HCT116 (cell line): ENCODE results near the gene COL26A1. TPM values are rescaled to one million over a fixed set of nuclear protein-coding genes. Genes with fewer than 3 reads are reported as not detected.

Experiments
- ATAC-seq: fragments of 200-7000 bp; cut with Tn5 transposase; 2 replicates; pipeline ENCODE4 v1.9.1; 2020; ENCODE audit warnings: mild to moderate bottlenecking, moderate library complexity
- BruUV-seq: library from RNA; stranded (reverse); fragments of 400-500 nt; replicated peaks from 2 replicates; lab custom pipeline; 2021; lab: Mats Ljungman, UMichigan
- CTCF ChIA-PET: fragments of 300-600 bp; sonication (Branson Sonifier 250); formaldehyde crosslinking; loops from one replicate; lab custom pipeline; 2021; ENCODE audit warnings: antibody characterized with exemption; lab: Charles Lee
- POLR2A ChIA-PET: fragments of 300-600, 350-600 bp; sonication (Branson Sonifier 250); formaldehyde crosslinking; loops from one replicate; lab custom pipeline; 2021; ENCODE audit warnings: antibody characterized with exemption; lab: Charles Lee
- RAD21 ChIA-PET, 2 experiments: fragments of 300-600 bp; sonication (Branson Sonifier 250); formaldehyde crosslinking; loops; one replicate each; lab custom pipeline; 2023; ENCODE audit warnings: low total read pairs in 2 of 2; ENCODE audit not compliant: uncharacterized antibody in 2 of 2, unreplicated experiment in 2 of 2, low non-redundant PET in 1 of 2; lab: Charles Lee
- DNase-seq: peaks from one replicate; pipeline ENCODE4 v3.0.0-alpha.2; 2010; ENCODE audit warnings: low read depth, low spot score
- H2AFZ ChIP-seq: fragments of 200-600 bp; shearing (Covaris generic), sonication (generic); 2 replicates; pipeline ENCODE4 v1.6.1; 2017; ENCODE audit warnings: low read depth, mixed run types, mixed read lengths, antibody characterized with exemption, low read length; ENCODE audit not compliant: poor library complexity, severe bottlenecking
- H3K27ac ChIP-seq: 2 replicates; pipeline ENCODE4 v1.5.1; 2012; ENCODE audit warnings: low read depth, low read length
- H3K27me3 ChIP-seq: fragments of 200-600 bp; sonication (generic); 2 replicates; pipeline ENCODE4 v1.6.1; 2016; ENCODE audit warnings: mixed run types, low read length, mixed read lengths; ENCODE audit not compliant: insufficient read depth
- H3K36me3 ChIP-seq, 2 experiments: fragments of 200-500 bp in 1 of 2; fragments of 200-600 bp in 1 of 2; sonication (Bioruptor generic) in 1 of 2; sonication (generic) in 1 of 2; 2 replicates each; pipeline versions ENCODE4 v1.5.1 to v1.6.1; 2014 to 2016; ENCODE audit warnings: low read length in 2 of 2, inconsistent platforms in 1 of 2, mixed read lengths in 1 of 2, mixed run types in 1 of 2; ENCODE audit not compliant: insufficient read depth in 2 of 2, control insufficient read depth in 1 of 2
- H3K4me1 ChIP-seq, 2 experiments: fragments of 200-600 bp in 1 of 2; sonication (generic) in 1 of 2; 2 replicates each; pipeline versions ENCODE4 v1.5.1 to v1.6.1; 2012 to 2017; ENCODE audit warnings: low read length in 2 of 2, inconsistent platforms in 1 of 2, mild to moderate bottlenecking in 1 of 2, mixed read lengths in 1 of 2, mixed run types in 1 of 2, moderate library complexity in 1 of 2; ENCODE audit not compliant: insufficient read depth in 2 of 2, control insufficient read depth in 1 of 2
- H3K4me2 ChIP-seq: fragments of 200-600 bp; sonication (generic); 2 replicates; pipeline ENCODE4 v1.6.1; 2017; ENCODE audit warnings: mixed run types, low read length, mixed read lengths
- H3K4me3 ChIP-seq, 2 experiments: fragments of 200-600 bp in 1 of 2; sonication (generic) in 1 of 2; replicated peaks in 1 of 2; 2 replicates each; pipeline ENCODE4 v1.5.1; 2011 to 2016; ENCODE audit warnings: low read length in 2 of 2, control low read depth in 1 of 2, low read depth in 1 of 2, mild to moderate bottlenecking in 1 of 2, mixed read lengths in 1 of 2, mixed run types in 1 of 2
- H3K79me2 ChIP-seq: fragments of 200-600 bp; sonication (generic); 2 replicates; pipeline ENCODE4 v1.6.1; 2017; ENCODE audit warnings: mild to moderate bottlenecking, mixed run types, low read length, moderate library complexity, mixed read lengths; ENCODE audit not compliant: insufficient read depth
- H3K9ac ChIP-seq: fragments of 200-600 bp; sonication (generic); 2 replicates; pipeline ENCODE4 v1.6.1; 2016; ENCODE audit warnings: low read length, mixed read lengths
- H3K9me2 ChIP-seq: fragments of 200-600 bp; sonication (generic), shearing (Covaris generic); 2 replicates; pipeline ENCODE4 v1.6.1; 2017; ENCODE audit warnings: mixed run types, mild to moderate bottlenecking, moderate library complexity; ENCODE audit not compliant: insufficient read depth
- H3K9me3 ChIP-seq, 2 experiments: fragments of 200-500 bp in 1 of 2; fragments of 200-600 bp in 1 of 2; sonication (Bioruptor generic) in 1 of 2; sonication (generic) in 1 of 2; 2 replicates each; pipeline ENCODE4 v1.6.1; 2014 to 2017; ENCODE audit warnings: low read length in 2 of 2, mixed read lengths in 2 of 2, inconsistent platforms in 1 of 2, low read depth in 1 of 2, mild to moderate bottlenecking in 1 of 2, mixed run types in 1 of 2, moderate library complexity in 1 of 2; ENCODE audit not compliant: control insufficient read depth in 1 of 2, insufficient read depth in 1 of 2
- H4K20me1 ChIP-seq: fragments of 200-600 bp; sonication (generic), shearing (Covaris generic); 2 replicates; pipeline ENCODE4 v1.6.1; 2017; ENCODE audit warnings: mixed run types, mild to moderate bottlenecking, moderate library complexity; ENCODE audit not compliant: insufficient read depth
- CBX3 ChIP-seq: IDR thresholded peaks from 2 replicates; pipeline ENCODE4 v1.6.1; 2012; ENCODE audit warnings: low read depth
- EGR1 ChIP-seq: IDR thresholded peaks from 2 replicates; pipeline ENCODE4 v1.6.1; 2012; ENCODE audit warnings: low read depth
- ELF1 ChIP-seq: IDR thresholded peaks from 2 replicates; pipeline ENCODE4 v1.6.1; 2012; ENCODE audit warnings: low read depth, borderline replicate concordance
- EZH2 ChIP-seq: fragments of 200-600 bp; sonication (generic); IDR thresholded peaks from 2 replicates; pipeline ENCODE4 v1.6.1; 2017; ENCODE audit warnings: antibody characterized with exemption, mixed run types
- EZH2phosphoT487 ChIP-seq: fragments of 200-600 bp; IDR thresholded peaks from 2 replicates; pipeline ENCODE4 v1.6.1; 2018; ENCODE audit warnings: antibody characterized with exemption, borderline replicate concordance
- FOSL1 ChIP-seq: IDR thresholded peaks from 2 replicates; pipeline ENCODE4 v1.6.1; 2012; ENCODE audit warnings: low read depth
- JUND ChIP-seq: IDR thresholded peaks from 2 replicates; pipeline ENCODE4 v1.6.1; 2012
- POLR2A ChIP-seq: IDR thresholded peaks from 2 replicates; pipeline ENCODE4 v1.7.0; 2011; ENCODE audit warnings: borderline replicate concordance; ENCODE audit not compliant: insufficient read depth, insufficient read length; ENCODE audit errors: extremely low read depth
- POLR2AphosphoS5 ChIP-seq: IDR thresholded peaks from 2 replicates; pipeline ENCODE4 v1.6.1; 2011; ENCODE audit warnings: mild to moderate bottlenecking, low read depth, low read length, moderate library complexity
- RAD21 ChIP-seq: IDR thresholded peaks from 2 replicates; pipeline ENCODE4 v1.6.1; 2012; ENCODE audit warnings: low read depth, mild to moderate bottlenecking
- SIN3A ChIP-seq: IDR thresholded peaks from 2 replicates; pipeline ENCODE4 v1.6.1; 2012; ENCODE audit warnings: low read depth
- SP1 ChIP-seq: IDR thresholded peaks from 2 replicates; pipeline ENCODE4 v1.6.1; 2012; ENCODE audit warnings: low read depth
- SRF ChIP-seq: IDR thresholded peaks from 2 replicates; pipeline ENCODE4 v1.6.1; 2012; ENCODE audit warnings: low read depth
- TCF7L2 ChIP-seq: IDR thresholded peaks from 2 replicates; pipeline ENCODE4 v1.7.0; 2011; ENCODE audit warnings: borderline replicate concordance, inconsistent platforms; ENCODE audit not compliant: insufficient read depth, insufficient read length; ENCODE audit errors: extremely low read depth
- YY1 ChIP-seq: IDR thresholded peaks from 2 replicates; pipeline ENCODE4 v1.6.1; 2011; ENCODE audit warnings: low read length, low read depth, moderate library complexity, mild to moderate bottlenecking; ENCODE audit not compliant: insufficient replicate concordance; ENCODE audit errors: extremely low read depth
- ZFX ChIP-seq: fragments of 450-650 bp; IDR thresholded peaks from 2 replicates; pipeline ENCODE4 v1.6.1; 2017
- ZNF274 ChIP-seq: fragments of 200-500 bp; sonication (Bioruptor generic); IDR thresholded peaks from 2 replicates; pipeline ENCODE4 v1.6.1; 2014; ENCODE audit warnings: mild to moderate bottlenecking, low read depth, low read length, inconsistent platforms
- intact Hi-C: fragments of 100-400 bp; cut with micrococcal nuclease; formaldehyde crosslinking; loops from 2 replicates; pipeline ENCODE4 v1.10.0; 2022
- total RNA-seq: library from RNA; stranded (reverse); gene quantifications from one replicate; pipeline ENCODE4 v1.2.1, GENCODE V29; 2021; ENCODE audit not compliant: unreplicated experiment
- TF ChIP-seq, protein P1 (sequence below): IDR thresholded peaks from 2 replicates; pipeline ENCODE4 v1.6.1; 2012
- TF ChIP-seq, protein P2 (sequence below): IDR thresholded peaks from 2 replicates; pipeline ENCODE4 v1.6.1; 2012
- TF ChIP-seq, protein P3 (sequence below): IDR thresholded peaks from 2 replicates; pipeline ENCODE4 v1.6.1; 2012; ENCODE audit warnings: low read depth
- TF ChIP-seq, protein P4 (sequence below): IDR thresholded peaks from 2 replicates; pipeline ENCODE4 v1.6.1; 2011; ENCODE audit warnings: mild to moderate bottlenecking, low read length, moderate library complexity; ENCODE audit not compliant: insufficient replicate concordance; ENCODE audit errors: extremely low read depth

Gene COL26A1
- total RNA-seq, 1 experiment from 2014 or later = 0.27 TPM

DNA sequence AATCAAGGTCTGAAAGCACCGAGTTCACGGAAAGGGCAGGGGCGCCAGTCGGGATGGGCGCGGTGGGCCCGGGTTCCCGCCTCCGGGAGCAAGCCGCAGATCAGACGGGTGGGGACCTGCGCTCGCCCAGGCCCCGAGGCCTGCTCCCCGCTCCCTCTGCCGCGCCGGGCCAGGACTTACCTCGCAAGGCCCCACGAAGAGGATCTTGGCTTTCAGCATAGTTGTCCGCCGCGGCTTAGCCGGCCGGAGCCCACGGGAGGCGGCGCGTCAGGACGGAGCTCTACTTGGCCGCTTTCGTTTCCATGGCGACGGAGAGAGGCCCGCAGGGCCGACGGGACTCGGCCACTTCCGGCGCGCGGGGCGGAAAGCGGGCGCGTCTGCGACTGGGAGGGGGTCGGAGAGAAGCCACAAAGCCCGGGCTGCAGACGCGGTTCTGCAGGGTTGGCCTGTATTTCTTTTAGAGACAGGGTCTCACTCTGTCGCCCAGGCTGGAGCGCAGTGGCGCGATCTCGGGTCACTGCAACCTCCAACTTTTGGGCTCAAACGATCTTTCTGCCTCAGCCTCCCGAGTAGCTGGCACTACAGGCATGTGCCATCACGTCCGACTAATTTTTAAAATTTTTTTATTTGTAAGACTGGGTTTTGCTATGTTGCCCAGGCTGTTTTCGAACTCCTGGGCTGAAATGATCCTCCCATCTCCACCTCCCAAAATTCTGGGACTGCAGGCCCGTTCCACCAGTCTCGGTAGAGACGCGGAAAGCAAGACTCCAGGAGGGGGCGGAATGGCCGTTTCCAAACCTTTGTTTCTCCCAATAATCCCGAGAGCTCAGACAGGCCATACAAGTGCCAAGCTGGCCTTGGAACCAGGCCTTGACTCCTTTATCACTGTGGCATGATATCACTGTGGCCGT lies 40.9 kb upstream of the COL26A1 start, which contains the start of gene IFT22:
TSS of gene IFT22 (minus strand) at position 322 of the 911 bp plus-strand sequence. CDS start at position 219, 103 bp downstream.
- ChIA-PET CTCF (interaction anchor here (0.9 to 1.6 kb wide), 4 partner anchors 9 to 188 kb away, joined by 3 to 12 read pairs (median 3); no protein-coding TSS in a partner anchor), RAD21 (no interaction called here), POLR2A (interaction anchor here (2.0 kb wide), 1 partner anchor 13 kb away, joined by 13 read pairs; no protein-coding TSS in a partner anchor)
- no peaks in the 10 kb centered on the region for H3K9me2 ChIP-seq
- no peak within 1 kb of the TSS for H2AFZ ChIP-seq
- peak within 1 kb of the TSS; percentile 95 for H3K4me2 ChIP-seq
- peaks cover 4 to 11% of the 10 kb centered on the region in 2 experiments for H3K4me1 ChIP-seq
- H3K79me2 ChIP-seq = peaks cover 7% of the 10 kb centered on the region; the same call in 1 of the 2 replicates
- H3K27me3 ChIP-seq = no peaks in the 10 kb centered on the region
- TSS peak; percentile 96 for BruUV-seq
- DNase-seq = peak; percentile 66
- H3K9ac ChIP-seq = peak within 1 kb of the TSS; percentile 75
- no peaks in the 10 kb centered on the region for H3K9me3 ChIP-seq
- H4K20me1 ChIP-seq = no peaks in the 10 kb centered on the region
- H3K4me3 ChIP-seq = peak within 1 kb of the TSS; percentile 82 to 90
- H3K27ac ChIP-seq = peak within 1 kb of the TSS; percentile 84
- peaks cover 0 to 2% of the 10 kb centered on the region in 2 experiments; a peak in 1 of 4 replicates for H3K36me3 ChIP-seq
- intact Hi-C loops = no loop called here
- peak; percentile 96 for ATAC-seq
- TF ChIP-seq EZH2 (no peak), SRF (0 out of 2 replicates have a peak, but pooled peaks have one; percentile 14), POLR2A (peak; percentile 41), FOSL1 (no peak), ELF1 (no peak), SP1 (no peak), RAD21 (peak; percentile 69), EZH2phosphoT487 (no peak), JUND (no peak), ZNF274 (no peak), ZFX (peak; percentile 38), SIN3A (peak; percentile 86), POLR2AphosphoS5 (peak; percentile 86), CBX3 (no peak), TCF7L2 (no peak), YY1 (peak; percentile 50), EGR1 (0 out of 2 replicates have a peak, but pooled peaks have one; percentile 11)
- TF ChIP-seq, protein P1, sequence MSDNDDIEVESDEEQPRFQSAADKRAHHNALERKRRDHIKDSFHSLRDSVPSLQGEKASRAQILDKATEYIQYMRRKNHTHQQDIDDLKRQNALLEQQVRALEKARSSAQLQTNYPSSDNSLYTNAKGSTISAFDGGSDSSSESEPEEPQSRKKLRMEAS = peak; percentile 71
- TF ChIP-seq, protein P2, sequence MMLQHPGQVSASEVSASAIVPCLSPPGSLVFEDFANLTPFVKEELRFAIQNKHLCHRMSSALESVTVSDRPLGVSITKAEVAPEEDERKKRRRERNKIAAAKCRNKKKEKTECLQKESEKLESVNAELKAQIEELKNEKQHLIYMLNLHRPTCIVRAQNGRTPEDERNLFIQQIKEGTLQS = no peak
- TF ChIP-seq, protein P3, sequence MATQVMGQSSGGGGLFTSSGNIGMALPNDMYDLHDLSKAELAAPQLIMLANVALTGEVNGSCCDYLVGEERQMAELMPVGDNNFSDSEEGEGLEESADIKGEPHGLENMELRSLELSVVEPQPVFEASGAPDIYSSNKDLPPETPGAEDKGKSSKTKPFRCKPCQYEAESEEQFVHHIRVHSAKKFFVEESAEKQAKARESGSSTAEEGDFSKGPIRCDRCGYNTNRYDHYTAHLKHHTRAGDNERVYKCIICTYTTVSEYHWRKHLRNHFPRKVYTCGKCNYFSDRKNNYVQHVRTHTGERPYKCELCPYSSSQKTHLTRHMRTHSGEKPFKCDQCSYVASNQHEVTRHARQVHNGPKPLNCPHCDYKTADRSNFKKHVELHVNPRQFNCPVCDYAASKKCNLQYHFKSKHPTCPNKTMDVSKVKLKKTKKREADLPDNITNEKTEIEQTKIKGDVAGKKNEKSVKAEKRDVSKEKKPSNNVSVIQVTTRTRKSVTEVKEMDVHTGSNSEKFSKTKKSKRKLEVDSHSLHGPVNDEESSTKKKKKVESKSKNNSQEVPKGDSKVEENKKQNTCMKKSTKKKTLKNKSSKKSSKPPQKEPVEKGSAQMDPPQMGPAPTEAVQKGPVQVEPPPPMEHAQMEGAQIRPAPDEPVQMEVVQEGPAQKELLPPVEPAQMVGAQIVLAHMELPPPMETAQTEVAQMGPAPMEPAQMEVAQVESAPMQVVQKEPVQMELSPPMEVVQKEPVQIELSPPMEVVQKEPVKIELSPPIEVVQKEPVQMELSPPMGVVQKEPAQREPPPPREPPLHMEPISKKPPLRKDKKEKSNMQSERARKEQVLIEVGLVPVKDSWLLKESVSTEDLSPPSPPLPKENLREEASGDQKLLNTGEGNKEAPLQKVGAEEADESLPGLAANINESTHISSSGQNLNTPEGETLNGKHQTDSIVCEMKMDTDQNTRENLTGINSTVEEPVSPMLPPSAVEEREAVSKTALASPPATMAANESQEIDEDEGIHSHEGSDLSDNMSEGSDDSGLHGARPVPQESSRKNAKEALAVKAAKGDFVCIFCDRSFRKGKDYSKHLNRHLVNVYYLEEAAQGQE = no peak
- TF ChIP-seq, protein P4, sequence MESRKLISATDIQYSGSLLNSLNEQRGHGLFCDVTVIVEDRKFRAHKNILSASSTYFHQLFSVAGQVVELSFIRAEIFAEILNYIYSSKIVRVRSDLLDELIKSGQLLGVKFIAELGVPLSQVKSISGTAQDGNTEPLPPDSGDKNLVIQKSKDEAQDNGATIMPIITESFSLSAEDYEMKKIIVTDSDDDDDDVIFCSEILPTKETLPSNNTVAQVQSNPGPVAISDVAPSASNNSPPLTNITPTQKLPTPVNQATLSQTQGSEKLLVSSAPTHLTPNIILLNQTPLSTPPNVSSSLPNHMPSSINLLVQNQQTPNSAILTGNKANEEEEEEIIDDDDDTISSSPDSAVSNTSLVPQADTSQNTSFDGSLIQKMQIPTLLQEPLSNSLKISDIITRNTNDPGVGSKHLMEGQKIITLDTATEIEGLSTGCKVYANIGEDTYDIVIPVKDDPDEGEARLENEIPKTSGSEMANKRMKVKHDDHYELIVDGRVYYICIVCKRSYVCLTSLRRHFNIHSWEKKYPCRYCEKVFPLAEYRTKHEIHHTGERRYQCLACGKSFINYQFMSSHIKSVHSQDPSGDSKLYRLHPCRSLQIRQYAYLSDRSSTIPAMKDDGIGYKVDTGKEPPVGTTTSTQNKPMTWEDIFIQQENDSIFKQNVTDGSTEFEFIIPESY = no peak
